Thyroid gland (tissue), 4 donors: ENCODE measurements around the gene SMIM14.
"Not testable (repeated sequence)": the region's sequence is repeated elsewhere in the genome, so short reads cannot be mapped to it uniquely, and the experiment has no call there.

Experiments used
- POLR2A ChIP-seq, 2 donors: fragments of 450-650 bp; IDR thresholded peaks; one replicate each; pipeline ENCODE4 v1.6.1; 2017; ENCODE audit warnings: antibody characterized with exemption in 2 of 2, mild to moderate bottlenecking in 2 of 2, moderate library complexity in 1 of 2
- TF ChIP-seq, protein P1 (sequence below), 6 experiments: fragments of 200-600 bp in 3 of 6; fragments of 450-650 bp in 3 of 6; sonication (generic) in 3 of 6; IDR thresholded peaks; one replicate each; pipeline ENCODE4 v1.5.1; 2016 to 2019; ENCODE audit warnings: antibody characterized with exemption in 6 of 6, mild to moderate bottlenecking in 2 of 6, inconsistent platforms in 1 of 6, moderate library complexity in 1 of 6

- TF ChIP-seq, protein P1, sequence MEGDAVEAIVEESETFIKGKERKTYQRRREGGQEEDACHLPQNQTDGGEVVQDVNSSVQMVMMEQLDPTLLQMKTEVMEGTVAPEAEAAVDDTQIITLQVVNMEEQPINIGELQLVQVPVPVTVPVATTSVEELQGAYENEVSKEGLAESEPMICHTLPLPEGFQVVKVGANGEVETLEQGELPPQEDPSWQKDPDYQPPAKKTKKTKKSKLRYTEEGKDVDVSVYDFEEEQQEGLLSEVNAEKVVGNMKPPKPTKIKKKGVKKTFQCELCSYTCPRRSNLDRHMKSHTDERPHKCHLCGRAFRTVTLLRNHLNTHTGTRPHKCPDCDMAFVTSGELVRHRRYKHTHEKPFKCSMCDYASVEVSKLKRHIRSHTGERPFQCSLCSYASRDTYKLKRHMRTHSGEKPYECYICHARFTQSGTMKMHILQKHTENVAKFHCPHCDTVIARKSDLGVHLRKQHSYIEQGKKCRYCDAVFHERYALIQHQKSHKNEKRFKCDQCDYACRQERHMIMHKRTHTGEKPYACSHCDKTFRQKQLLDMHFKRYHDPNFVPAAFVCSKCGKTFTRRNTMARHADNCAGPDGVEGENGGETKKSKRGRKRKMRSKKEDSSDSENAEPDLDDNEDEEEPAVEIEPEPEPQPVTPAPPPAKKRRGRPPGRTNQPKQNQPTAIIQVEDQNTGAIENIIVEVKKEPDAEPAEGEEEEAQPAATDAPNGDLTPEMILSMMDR (IDR thresholded peaks at IDR 0.05), result not testable (repeated sequence)
- TF ChIP-seq POLR2A (IDR thresholded peaks at IDR 0.05), result not testable (repeated sequence)
Measured at GRCh38 chr4:39532237-39532636, 106.4 kb downstream of the SMIM14 start.
